ENCODE data around the gene SSMEM1.
"Not testable (repeated sequence)": the region's sequence is repeated elsewhere in the genome, so short reads cannot be mapped to it uniquely, and the experiment has no call there.

Gene SSMEM1

DNA sequence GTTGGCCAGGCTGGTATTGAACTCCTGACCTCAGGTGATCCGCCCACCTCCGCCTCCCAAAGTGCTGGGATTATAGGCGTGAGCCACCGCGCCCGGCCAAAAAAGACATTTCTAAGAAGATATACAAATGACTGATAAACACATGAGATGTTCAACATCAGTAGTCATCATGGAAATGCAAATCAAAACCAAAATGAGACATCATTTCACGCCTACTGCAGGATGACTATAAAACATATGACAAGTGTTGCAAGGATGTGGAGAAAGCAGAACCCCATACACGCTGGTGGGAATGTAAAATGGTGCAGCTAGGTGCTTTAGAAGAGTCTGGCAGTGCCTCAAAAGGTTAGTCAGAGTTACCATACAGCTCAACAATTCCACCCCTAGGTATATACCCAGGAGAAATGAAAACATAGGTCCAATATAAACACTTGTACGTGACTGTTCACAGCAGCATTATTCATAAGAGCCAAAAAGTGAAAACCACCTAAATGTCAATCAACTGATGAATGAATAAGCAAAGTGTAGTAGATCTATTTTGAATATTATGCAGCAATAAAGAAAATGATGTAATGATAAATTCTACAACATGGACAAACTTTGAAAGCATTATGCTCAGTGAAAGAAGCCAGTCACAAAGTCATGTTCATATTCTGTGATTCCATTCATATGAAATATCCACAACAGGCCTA lies 26.9 kb upstream of the SSMEM1 start:
- DNase-seq (ENCODE audit: low read depth) = no peak

DNA sequence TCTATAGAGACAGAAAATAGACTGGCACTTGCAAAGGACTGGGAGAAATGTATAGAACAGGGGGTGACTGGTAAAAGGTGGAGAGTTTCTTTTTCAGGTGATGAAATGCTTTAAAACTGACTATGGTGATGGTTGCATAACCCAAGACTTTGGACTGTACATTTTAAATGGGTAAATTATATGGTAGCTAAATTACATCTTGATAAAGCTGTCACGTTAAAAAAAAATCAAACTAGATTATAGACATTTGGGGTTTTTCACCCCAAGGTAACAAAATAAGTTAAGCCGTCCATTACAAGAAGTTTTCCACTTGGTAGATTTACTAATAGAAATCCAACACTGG lies 26.4 kb upstream of the SSMEM1 start:
- TF ChIP-seq, protein P1, sequence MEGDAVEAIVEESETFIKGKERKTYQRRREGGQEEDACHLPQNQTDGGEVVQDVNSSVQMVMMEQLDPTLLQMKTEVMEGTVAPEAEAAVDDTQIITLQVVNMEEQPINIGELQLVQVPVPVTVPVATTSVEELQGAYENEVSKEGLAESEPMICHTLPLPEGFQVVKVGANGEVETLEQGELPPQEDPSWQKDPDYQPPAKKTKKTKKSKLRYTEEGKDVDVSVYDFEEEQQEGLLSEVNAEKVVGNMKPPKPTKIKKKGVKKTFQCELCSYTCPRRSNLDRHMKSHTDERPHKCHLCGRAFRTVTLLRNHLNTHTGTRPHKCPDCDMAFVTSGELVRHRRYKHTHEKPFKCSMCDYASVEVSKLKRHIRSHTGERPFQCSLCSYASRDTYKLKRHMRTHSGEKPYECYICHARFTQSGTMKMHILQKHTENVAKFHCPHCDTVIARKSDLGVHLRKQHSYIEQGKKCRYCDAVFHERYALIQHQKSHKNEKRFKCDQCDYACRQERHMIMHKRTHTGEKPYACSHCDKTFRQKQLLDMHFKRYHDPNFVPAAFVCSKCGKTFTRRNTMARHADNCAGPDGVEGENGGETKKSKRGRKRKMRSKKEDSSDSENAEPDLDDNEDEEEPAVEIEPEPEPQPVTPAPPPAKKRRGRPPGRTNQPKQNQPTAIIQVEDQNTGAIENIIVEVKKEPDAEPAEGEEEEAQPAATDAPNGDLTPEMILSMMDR (IDR thresholded peaks at IDR 0.05; ENCODE audit: control insufficient read depth, extremely low read depth, insufficient read depth) = no peak
- H3K4me3 ChIP-seq (ENCODE audit: low read depth, low read length) = no peak overlapping the region
- no peak for DNase-seq (ENCODE audit: low read depth)

More for the DNA sequence above, 26.9 kb upstream of the SSMEM1 start:
- TF ChIP-seq, protein P1 (IDR thresholded peaks at IDR 0.05; ENCODE audit: control insufficient read depth, extremely low read depth, insufficient read depth) = no peak
- H3K4me3 ChIP-seq (ENCODE audit: low read depth, low read length) = no peak overlapping the region

DNA sequence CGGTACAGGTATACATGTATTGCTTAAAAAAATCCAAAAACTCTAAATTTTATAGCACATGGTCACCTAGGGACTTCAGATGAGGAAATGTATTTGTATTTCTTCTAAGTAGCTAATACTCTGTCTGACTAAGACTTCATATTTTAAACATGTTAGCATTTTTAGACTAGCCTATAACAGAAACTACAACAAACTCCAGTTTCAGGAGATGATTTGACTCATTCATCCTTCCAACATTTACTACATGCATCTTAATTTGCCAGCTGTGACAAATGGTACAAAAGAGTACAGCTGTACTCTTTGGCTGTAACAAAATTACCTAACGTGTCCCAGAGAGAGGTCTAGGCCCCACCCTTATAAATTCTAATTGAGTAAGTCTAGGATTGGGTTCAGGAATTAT lies 24.7 kb upstream of the SSMEM1 start:
- DNase-seq (ENCODE audit: low read depth) = no peak
- H3K4me3 ChIP-seq (ENCODE audit: low read depth, low read length) = no peak overlapping the region
- TF ChIP-seq, protein P1 (IDR thresholded peaks at IDR 0.05; ENCODE audit: control insufficient read depth, extremely low read depth, insufficient read depth) = no peak

DNA sequence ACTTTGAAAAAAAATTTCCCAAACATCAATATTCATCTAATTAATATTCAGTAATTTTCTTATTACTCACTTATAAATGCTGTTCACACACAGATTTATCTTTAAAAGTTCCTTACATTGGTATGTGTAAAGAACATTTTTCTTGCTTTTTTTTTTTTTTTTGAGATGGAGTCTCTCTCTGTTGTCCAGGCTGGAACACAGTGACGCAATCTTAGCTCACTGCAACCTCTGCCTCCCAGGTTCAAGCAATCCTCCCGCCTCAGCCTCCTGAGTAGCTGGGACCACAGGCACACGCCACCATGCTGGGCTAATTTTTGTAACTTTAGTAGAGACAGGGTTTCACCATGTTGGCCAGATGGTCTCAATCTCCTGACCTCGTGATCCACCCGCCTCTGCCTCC lies 23.3 kb upstream of the SSMEM1 start:
- not testable (repeated sequence) for DNase-seq (ENCODE audit: low read depth); H3K4me3 ChIP-seq (ENCODE audit: low read depth, low read length)

DNA sequence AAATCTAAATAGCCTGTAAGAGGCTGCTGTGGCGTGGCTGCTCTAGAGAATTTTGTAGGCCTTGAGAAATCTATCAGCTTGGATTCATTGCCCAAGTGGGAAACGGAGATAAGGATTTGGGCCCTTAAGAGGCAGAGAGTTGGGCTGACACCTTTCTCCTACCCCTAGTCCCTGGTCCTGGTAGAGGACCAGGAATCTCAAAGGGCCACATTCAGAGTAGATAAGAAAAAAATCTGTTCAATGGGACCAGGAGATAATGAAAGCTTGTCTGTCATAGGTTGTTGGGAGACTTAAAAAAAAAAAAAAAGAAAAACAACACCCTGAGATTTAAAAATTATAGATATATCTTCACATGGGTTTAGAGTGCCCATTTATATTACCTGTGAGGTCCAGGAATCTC lies 20.3 kb upstream of the SSMEM1 start:
- H3K4me3 ChIP-seq (ENCODE audit: low read depth, low read length) = no peak overlapping the region
- DNase-seq (ENCODE audit: low read depth) = no peak
- TF ChIP-seq, protein P1 (IDR thresholded peaks at IDR 0.05; ENCODE audit: control insufficient read depth, extremely low read depth, insufficient read depth) = no peak

DNA sequence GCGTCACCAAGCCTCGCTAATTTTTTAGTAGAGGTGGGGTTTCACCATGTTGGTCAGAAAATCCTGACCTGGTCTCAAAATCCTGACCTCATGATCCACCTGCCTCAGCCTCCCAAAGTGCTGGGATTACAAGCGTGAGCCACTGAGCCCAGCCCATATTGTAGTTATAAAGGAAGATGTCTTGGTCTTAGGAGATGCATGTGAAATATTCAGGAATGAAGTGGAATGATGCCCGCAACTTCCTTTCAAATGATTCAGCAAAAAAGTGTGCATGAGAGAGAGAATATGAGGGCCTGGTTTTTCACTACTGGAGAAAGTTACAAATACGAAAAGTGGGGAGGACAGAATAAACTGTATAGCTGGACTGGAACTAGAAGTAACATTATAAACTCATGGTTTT lies 18.3 kb upstream of the SSMEM1 start:
- no peak for DNase-seq (ENCODE audit: low read depth)
- no peak overlapping the region for H3K4me3 ChIP-seq (ENCODE audit: low read depth, low read length)

DNA sequence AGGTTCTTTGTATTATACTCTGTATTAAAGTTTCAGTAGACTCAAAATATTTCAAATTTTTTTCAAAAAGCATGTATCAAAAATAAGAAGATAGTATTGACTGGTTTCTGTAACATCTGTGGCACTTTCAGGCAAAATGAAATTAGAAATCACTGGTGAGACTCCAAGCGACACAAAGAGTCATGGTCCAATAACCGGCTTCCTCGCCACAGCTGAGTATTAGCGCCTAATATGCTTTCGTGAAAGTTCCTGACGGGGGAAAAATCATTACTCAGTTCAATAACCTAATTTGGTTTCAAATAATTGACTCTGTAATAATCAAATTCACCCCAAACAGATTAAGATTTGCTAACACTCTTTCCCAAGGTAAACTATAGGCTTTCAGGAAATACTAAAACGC lies 15.9 kb upstream of the SSMEM1 start:
- H3K4me3 ChIP-seq (ENCODE audit: low read depth, low read length) = no peak overlapping the region
- TF ChIP-seq, protein P1 (IDR thresholded peaks at IDR 0.05; ENCODE audit: control insufficient read depth, extremely low read depth, insufficient read depth) = no peak
- DNase-seq (ENCODE audit: low read depth) = no peak

More for the DNA sequence above, 18.3 kb upstream of the SSMEM1 start:
- TF ChIP-seq, protein P1 (IDR thresholded peaks at IDR 0.05; ENCODE audit: control insufficient read depth, extremely low read depth, insufficient read depth) = no peak

Measured in LNCaP clone FGC (cell line).